OCI-LY1 (cell line): ENCODE results near the gene LIMCH1.

Experiments
- H2AFZ ChIP-seq: fragments of 200-600 bp; sonication (generic), shearing (Covaris generic); 2 replicates; pipeline ENCODE4 v1.6.0; 2014; ENCODE audit warnings: antibody characterized with exemption, mild to moderate bottlenecking, low read length
- H3F3A ChIP-seq: fragments of 200-600 bp; sonication (generic), shearing (Covaris generic); 2 replicates; pipeline ENCODE4 v1.6.0; 2014; ENCODE audit warnings: mild to moderate bottlenecking, antibody characterized with exemption, low read length, moderate library complexity; ENCODE audit not compliant: insufficient read depth
- H3K27ac ChIP-seq: fragments of 200-600 bp; sonication (generic); 2 replicates; pipeline ENCODE4 v1.5.1; 2014; ENCODE audit warnings: low read length, mixed run types, mild to moderate bottlenecking, low read depth; ENCODE audit not compliant: poor library complexity, severe bottlenecking
- H3K27me3 ChIP-seq: fragments of 200-600 bp; sonication (generic); 2 replicates; pipeline ENCODE4 v1.6.0; 2014; ENCODE audit warnings: antibody characterized with exemption, mild to moderate bottlenecking, low read length, moderate library complexity; ENCODE audit not compliant: insufficient read depth
- H3K36me3 ChIP-seq: fragments of 200-600 bp; sonication (generic); 2 replicates; pipeline ENCODE4 v1.6.1; 2014; ENCODE audit warnings: mild to moderate bottlenecking, antibody characterized with exemption, low read length, moderate library complexity, mixed read lengths; ENCODE audit not compliant: insufficient read depth
- H3K4me1 ChIP-seq: fragments of 200-600 bp; sonication (generic); 2 replicates; pipeline ENCODE4 v1.5.1; 2014; ENCODE audit warnings: mild to moderate bottlenecking, low read length, moderate library complexity; ENCODE audit not compliant: insufficient read depth, severe bottlenecking
- H3K4me2 ChIP-seq: fragments of 200-600 bp; sonication (generic), shearing (Covaris generic); 2 replicates; pipeline ENCODE4 v1.6.1; 2014; ENCODE audit warnings: low read length
- H3K4me3 ChIP-seq: fragments of 200-600 bp; sonication (generic); 2 replicates; pipeline ENCODE4 v1.5.1; 2014; ENCODE audit warnings: low read length, low read depth, mild to moderate bottlenecking, mixed read lengths; ENCODE audit not compliant: poor library complexity, severe bottlenecking
- H3K79me2 ChIP-seq: fragments of 200-600 bp; shearing (Covaris generic); 2 replicates; pipeline ENCODE4 v1.6.1; 2016; ENCODE audit warnings: mixed run types, low read length, mixed read lengths; ENCODE audit not compliant: insufficient read depth
- H3K9ac ChIP-seq: fragments of 200-600 bp; sonication (generic), shearing (Covaris generic); 2 replicates; pipeline ENCODE4 v1.6.1; 2014; ENCODE audit warnings: mild to moderate bottlenecking, low read length, mixed read lengths
- H3K9me2 ChIP-seq: fragments of 200-600 bp; sonication (generic), shearing (Covaris generic); 2 replicates; pipeline ENCODE4 v1.6.1; 2014; ENCODE audit warnings: low read depth, mild to moderate bottlenecking, low read length, mixed read lengths
- H3K9me3 ChIP-seq: fragments of 200-600 bp; shearing (Covaris generic); 2 replicates; pipeline ENCODE4 v1.6.1; 2014; ENCODE audit warnings: low read length, mixed read lengths
- H4K20me1 ChIP-seq: fragments of 200-600 bp; sonication (generic), shearing (Covaris generic); 2 replicates; pipeline ENCODE4 v1.6.0; 2016; ENCODE audit warnings: mild to moderate bottlenecking, low read length; ENCODE audit not compliant: insufficient read depth
- EZH2 ChIP-seq: fragments of 200-600 bp; sonication (generic), shearing (Covaris generic); IDR thresholded peaks from 2 replicates; pipeline ENCODE4 v1.8.0; 2017; ENCODE audit warnings: borderline replicate concordance, mixed run types, mild to moderate bottlenecking, antibody characterized with exemption, low read length, moderate library complexity, mixed read lengths
- TF ChIP-seq, protein P1 (sequence below): fragments of 200-600 bp; sonication (generic), shearing (Covaris generic); IDR thresholded peaks from 2 replicates; pipeline ENCODE4 v1.5.1; 2017; ENCODE audit warnings: mild to moderate bottlenecking, antibody characterized with exemption, low read length, moderate library complexity, mixed read lengths

Gene LIMCH1

DNA sequence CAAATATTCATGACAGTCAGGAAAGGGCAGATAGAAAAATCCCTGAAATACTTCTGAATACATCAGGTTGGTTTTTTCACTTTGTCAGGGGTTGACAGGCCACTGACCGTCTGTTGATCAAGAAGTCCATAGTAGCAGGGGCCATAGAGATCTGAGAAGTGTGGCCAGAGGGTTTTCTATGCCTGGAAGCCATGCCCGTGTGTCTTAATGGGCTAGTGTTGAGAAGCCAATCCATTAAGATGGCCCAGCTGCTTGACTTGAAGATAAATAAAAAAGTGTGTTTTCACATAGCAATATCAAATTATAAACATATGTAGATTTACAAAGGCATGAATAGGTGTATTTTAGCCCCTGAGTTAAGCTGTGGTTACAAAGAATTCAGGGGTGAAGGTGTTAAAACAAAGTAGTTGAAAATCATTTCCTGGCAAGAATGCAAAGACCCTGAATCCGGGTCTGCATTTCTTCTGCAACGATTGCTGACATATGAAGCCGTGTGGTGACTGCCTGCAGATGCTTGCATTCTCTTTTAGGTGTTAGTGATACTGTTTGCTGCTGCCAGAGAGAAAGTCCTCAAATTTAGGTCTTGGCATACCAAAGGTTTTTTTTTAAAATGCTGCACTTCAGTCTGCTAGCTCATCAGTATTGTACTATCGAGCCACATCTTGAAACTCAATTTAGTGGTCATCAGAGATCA lies 9.3 kb upstream of the LIMCH1 start:
- Histone ChIP-seq H3K36me3 (no peaks in the 10 kb centered on the region), H3K4me1 (no peaks in the 10 kb centered on the region), H2AFZ (no peak overlapping the region), H4K20me1 (no peaks in the 10 kb centered on the region), H3K4me2 (no peak overlapping the region), H3K27me3 (no peaks in the 10 kb centered on the region), H3K9me3 (no peaks in the 10 kb centered on the region), H3F3A (no peaks in the 10 kb centered on the region), H3K9ac (no peak overlapping the region), H3K79me2 (no peaks in the 10 kb centered on the region), H3K9me2 (no peaks in the 10 kb centered on the region), H3K4me3 (no peak overlapping the region), H3K27ac (no peak overlapping the region)
- TF ChIP-seq, protein P1, sequence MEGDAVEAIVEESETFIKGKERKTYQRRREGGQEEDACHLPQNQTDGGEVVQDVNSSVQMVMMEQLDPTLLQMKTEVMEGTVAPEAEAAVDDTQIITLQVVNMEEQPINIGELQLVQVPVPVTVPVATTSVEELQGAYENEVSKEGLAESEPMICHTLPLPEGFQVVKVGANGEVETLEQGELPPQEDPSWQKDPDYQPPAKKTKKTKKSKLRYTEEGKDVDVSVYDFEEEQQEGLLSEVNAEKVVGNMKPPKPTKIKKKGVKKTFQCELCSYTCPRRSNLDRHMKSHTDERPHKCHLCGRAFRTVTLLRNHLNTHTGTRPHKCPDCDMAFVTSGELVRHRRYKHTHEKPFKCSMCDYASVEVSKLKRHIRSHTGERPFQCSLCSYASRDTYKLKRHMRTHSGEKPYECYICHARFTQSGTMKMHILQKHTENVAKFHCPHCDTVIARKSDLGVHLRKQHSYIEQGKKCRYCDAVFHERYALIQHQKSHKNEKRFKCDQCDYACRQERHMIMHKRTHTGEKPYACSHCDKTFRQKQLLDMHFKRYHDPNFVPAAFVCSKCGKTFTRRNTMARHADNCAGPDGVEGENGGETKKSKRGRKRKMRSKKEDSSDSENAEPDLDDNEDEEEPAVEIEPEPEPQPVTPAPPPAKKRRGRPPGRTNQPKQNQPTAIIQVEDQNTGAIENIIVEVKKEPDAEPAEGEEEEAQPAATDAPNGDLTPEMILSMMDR: no peak
- TF ChIP-seq EZH2: no peak

DNA sequence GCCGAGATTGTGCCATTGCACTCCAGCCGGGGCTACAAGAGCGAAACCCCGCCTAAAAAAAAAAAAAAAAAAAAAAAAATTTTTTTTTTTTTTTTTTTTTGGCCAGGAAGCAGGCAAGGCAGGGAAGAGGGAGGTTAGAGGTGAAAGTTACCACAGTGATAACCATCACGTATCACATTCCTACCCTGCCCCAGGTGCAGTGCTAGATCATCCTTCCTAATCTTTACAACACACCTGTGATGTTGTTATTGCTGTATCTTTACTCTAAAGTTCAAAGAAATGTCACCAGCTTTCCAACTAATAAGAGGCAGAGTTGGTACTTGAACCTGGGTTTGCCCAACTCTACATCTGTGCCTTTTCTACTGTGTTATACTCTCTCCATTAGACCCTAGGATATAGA lies 7.2 kb upstream of the LIMCH1 start:
- Histone ChIP-seq H3K9me3 (no peaks in the 10 kb centered on the region), H3K4me1 (no peaks in the 10 kb centered on the region), H3K79me2 (no peaks in the 10 kb centered on the region), H3K4me2 (no peak overlapping the region), H3K27me3 (no peaks in the 10 kb centered on the region), H2AFZ (no peak overlapping the region), H3K9ac (no peak overlapping the region), H3K36me3 (no peaks in the 10 kb centered on the region), H3K9me2 (no peaks in the 10 kb centered on the region), H3F3A (no peaks in the 10 kb centered on the region), H3K27ac (no peak overlapping the region), H4K20me1 (no peaks in the 10 kb centered on the region), H3K4me3 (no peak overlapping the region)
- TF ChIP-seq, protein P1: no peak
- no peak for TF ChIP-seq EZH2

DNA sequence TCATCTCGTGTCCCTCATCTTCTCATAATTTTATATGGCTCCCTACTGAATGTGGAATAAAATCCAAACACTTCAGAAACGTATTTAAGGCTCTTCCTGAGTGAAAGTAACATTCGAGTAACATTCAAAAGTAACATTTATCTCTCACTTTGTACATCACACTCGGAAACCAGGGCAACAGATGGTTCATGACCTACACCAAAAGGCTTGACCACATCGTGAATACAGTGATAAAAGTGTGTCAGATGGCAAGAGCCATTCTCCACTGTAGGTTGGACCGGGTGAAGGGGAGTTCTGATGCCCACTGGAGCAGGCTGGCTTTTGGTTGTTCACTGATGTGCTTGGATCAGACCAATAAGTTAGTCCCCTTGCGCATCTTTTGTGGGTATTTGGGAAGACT lies 5.6 kb upstream of the LIMCH1 start:
- TF ChIP-seq, protein P1: no peak
- no peak for TF ChIP-seq EZH2
- Histone ChIP-seq H3K4me3 (no peak overlapping the region), H3K9ac (no peak overlapping the region), H3K9me3 (no peaks in the 10 kb centered on the region), H3K4me1 (no peaks in the 10 kb centered on the region), H3K4me2 (no peak overlapping the region), H3F3A (no peaks in the 10 kb centered on the region), H3K9me2 (no peaks in the 10 kb centered on the region), H2AFZ (no peak overlapping the region), H3K27ac (no peak overlapping the region), H3K36me3 (no peaks in the 10 kb centered on the region), H3K27me3 (no peaks in the 10 kb centered on the region), H3K79me2 (no peaks in the 10 kb centered on the region), H4K20me1 (no peaks in the 10 kb centered on the region)
